HG02759 (cell line): ENCODE measurements around the gene SSH3.
A peak's percentile ranks its signal among the peaks of the same experiment; 100 is the strongest.
"Not testable (repeated sequence)": the region's sequence is repeated elsewhere in the genome, so short reads cannot be mapped to it uniquely, and the experiment has no call there.

ENCODE experiments used
- ATAC-seq: cut with Tn5 transposase; IDR thresholded peaks from one replicate; pipeline ENCODE4 v1.9.1; 2021; ENCODE audit warnings: mild to moderate bottlenecking, moderate library complexity; ENCODE audit not compliant: unreplicated experiment

SSH3 gene

GRCh38 chr11:67308031-67308866 is 4.9 kb downstream of the SSH3 start:
- ATAC-seq = no peak

GRCh38 chr11:67309166-67309565 is 5.8 kb downstream of the SSH3 start:
- ATAC-seq = no peak

- ATAC-seq = no peak
Measured at GRCh38 chr11:67309661-67310061, 6.3 kb downstream of the SSH3 start.

GRCh38 chr11:67310246-67311050 is 7.1 kb downstream of the SSH3 start:
- no peak for ATAC-seq

- ATAC-seq = no peak
Measured at GRCh38 chr11:67311051-67311555, 7.8 kb downstream of the SSH3 start.

GRCh38 chr11:67311556-67312082 is 8.3 kb downstream of the SSH3 start:
- ATAC-seq = no peak

- no peak for ATAC-seq
Measured at GRCh38 chr11:67312187-67313021, 9.1 kb downstream of the SSH3 start.

- ATAC-seq = no peak
Measured at GRCh38 chr11:67313125-67313890, 10.0 kb downstream of the SSH3 start.

GRCh38 chr11:67314218-67314617 is 10.9 kb downstream of the SSH3 start:
- ATAC-seq = no peak

- no peak for ATAC-seq
Measured at GRCh38 chr11:67315325-67315909, 12.1 kb downstream of the SSH3 start.

- no peak for ATAC-seq
Measured at GRCh38 chr11:67316882-67317204, 13.5 kb downstream of the SSH3 start.

- ATAC-seq = peak; percentile 84
Measured at GRCh38 chr11:67317205-67317887, 14.0 kb downstream of the SSH3 start.

- ATAC-seq = peak; percentile 21
Measured at GRCh38 chr11:67317888-67318555, 14.7 kb downstream of the SSH3 start.

GRCh38 chr11:67318876-67319275 is 15.5 kb downstream of the SSH3 start:
- ATAC-seq = not testable (repeated sequence)

GRCh38 chr11:67320011-67320410 is 16.7 kb downstream of the SSH3 start:
- no peak for ATAC-seq

- ATAC-seq = no peak
Measured at GRCh38 chr11:67320691-67321090, 17.4 kb downstream of the SSH3 start.

- ATAC-seq = no peak
Measured at GRCh38 chr11:67321313-67321871, 18.1 kb downstream of the SSH3 start.

GRCh38 chr11:67322049-67322448 is 18.7 kb downstream of the SSH3 start:
- no peak for ATAC-seq
